ENCODE results near the gene SMIM10. TPM values are rescaled to one million over a fixed set of nuclear protein-coding genes. Genes with fewer than 3 reads are reported as not detected.
"Not testable (repeated sequence)": the region's sequence is repeated elsewhere in the genome, so short reads cannot be mapped to it uniquely, and the experiment has no call there.

Gene SMIM10
- total RNA-seq, 1 donor, result 5.0 TPM

DNA sequence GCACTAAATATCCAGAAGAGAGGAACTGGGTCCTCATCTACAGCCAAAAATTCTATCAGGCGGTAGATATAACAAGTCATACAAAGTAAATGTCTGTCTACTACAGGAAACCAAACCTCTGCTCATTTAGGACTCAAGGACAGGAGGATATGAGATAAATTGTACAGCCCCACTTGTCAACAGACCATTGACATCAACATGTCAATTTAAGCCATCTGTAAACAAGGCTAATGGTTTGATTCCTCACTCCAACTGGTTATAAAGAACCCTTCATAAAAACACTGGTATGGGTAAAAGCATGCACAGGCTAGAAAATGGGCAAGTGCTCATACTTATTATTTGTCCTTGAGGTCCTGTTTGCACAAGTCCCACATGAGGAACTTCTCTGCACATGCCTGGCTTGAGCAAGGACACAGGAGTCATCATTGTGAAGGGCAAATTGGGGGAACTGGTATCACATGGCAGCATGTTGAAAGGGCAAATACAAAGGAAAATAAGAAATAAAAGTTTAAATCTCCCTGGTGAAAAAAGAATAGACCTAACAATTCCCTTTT, 18.3 kb downstream of the SMIM10 start:
- no peak for DNase-seq (ENCODE audit: low read depth)
- no peak overlapping the region for H3K4me3 ChIP-seq (ENCODE audit: low read depth, low read length)
- TF ChIP-seq, protein P1, sequence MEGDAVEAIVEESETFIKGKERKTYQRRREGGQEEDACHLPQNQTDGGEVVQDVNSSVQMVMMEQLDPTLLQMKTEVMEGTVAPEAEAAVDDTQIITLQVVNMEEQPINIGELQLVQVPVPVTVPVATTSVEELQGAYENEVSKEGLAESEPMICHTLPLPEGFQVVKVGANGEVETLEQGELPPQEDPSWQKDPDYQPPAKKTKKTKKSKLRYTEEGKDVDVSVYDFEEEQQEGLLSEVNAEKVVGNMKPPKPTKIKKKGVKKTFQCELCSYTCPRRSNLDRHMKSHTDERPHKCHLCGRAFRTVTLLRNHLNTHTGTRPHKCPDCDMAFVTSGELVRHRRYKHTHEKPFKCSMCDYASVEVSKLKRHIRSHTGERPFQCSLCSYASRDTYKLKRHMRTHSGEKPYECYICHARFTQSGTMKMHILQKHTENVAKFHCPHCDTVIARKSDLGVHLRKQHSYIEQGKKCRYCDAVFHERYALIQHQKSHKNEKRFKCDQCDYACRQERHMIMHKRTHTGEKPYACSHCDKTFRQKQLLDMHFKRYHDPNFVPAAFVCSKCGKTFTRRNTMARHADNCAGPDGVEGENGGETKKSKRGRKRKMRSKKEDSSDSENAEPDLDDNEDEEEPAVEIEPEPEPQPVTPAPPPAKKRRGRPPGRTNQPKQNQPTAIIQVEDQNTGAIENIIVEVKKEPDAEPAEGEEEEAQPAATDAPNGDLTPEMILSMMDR (IDR thresholded peaks at IDR 0.05; ENCODE audit: insufficient read depth, low read length), result no peak

DNA sequence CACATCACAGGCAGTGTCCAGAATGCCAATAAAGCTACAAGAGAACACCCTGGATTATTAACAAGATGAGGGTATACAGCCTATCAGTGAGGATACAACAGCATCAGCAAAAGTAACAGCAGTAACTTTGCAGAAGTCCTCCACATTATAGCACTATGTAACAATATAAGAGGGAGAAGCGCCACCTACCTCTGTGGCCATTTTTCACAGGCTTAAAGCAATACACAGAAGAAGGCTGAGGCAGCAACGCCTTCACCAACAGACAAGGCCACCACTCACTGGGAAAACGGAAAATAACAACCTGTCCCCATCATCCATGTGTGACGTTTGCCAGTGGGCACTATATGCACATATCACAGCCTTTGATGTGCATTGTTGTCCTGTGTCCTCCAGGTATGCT, 19.0 kb downstream of the SMIM10 start:
- H3K4me3 ChIP-seq (ENCODE audit: low read depth, low read length), result no peak overlapping the region
- TF ChIP-seq, protein P1 (IDR thresholded peaks at IDR 0.05; ENCODE audit: insufficient read depth, low read length), result no peak
- no peak for DNase-seq (ENCODE audit: low read depth)

DNA sequence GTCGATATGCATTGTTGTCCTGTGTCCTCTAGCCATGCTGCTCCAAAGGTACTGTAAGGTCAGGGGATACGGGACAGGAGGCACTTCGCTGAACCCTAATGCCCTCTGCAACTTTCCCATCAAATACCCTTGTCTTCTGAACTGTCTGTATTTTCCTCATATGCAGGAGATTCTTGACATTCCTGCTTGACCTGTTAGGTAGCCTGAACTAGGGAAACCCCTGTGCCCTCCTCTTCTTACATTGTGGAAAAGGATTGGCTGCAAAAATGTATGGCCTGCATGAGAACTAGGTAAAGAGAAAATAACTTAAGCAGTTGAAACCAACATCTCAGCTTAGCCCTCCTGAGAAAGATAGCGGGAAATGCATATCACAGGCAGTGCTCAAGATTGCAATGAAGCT, 20.1 kb downstream of the SMIM10 start:
- TF ChIP-seq, protein P1 (IDR thresholded peaks at IDR 0.05; ENCODE audit: insufficient read depth, low read length), result no peak
- no peak for DNase-seq (ENCODE audit: low read depth)
- no peak overlapping the region for H3K4me3 ChIP-seq (ENCODE audit: low read depth, low read length)

DNA sequence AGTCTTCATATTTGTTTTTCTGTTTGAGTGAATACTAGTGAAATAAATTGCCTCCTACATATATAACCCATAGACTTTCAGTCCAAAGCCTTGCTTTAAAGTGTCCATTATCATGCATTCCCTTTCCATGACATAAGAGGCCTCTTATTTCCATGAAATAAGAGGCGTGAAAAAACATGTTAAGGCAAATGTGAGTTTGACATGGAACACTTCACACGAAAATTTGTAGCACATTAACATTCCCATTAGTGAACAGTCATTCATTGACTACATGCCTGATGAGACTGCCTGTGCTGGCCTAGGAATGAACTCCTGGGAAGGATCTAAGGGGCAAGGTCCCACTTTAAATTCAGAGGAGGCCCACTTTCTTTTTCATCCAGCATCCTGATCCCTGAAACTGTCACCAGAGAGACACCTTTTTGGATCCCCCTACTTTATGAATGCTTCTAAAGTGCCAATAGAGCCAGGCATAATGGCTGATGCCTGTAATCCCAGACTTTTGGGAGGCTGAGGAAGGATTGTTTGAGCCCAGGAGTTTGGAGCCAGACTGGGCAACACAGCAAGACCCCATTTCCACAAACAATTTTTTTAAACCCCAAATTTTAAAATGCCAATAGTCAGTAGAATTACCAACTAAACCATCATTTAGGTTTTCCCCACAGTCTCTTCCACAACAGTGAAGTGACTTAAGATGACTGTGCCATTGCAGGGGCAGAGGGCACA, 24.9 kb downstream of the SMIM10 start:
- DNase-seq (ENCODE audit: low read depth), result no peak
- TF ChIP-seq, protein P1 (IDR thresholded peaks at IDR 0.05; ENCODE audit: insufficient read depth, low read length), result no peak
- H3K4me3 ChIP-seq (ENCODE audit: low read depth, low read length), result no peak overlapping the region

DNA sequence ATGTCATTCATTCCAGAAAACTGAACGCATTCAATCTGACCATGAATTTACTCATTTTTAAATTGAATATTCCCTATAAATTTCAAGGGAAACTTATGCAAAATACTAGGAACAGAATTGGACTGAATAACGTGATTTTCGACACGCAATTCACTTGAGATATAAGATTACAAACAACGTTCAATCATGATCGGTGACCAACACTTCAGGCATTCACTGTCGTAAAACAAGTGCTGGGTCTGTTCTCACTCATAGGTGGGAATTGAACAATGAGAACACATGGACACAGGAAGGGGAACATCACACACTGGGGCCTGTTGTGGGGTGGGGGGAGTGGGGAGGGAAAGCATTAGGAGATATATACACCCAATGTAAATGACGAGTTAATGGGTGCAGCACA, 29.1 kb downstream of the SMIM10 start:
- H3K4me3 ChIP-seq (ENCODE audit: low read depth, low read length); DNase-seq (ENCODE audit: low read depth): not testable (repeated sequence)

DNA sequence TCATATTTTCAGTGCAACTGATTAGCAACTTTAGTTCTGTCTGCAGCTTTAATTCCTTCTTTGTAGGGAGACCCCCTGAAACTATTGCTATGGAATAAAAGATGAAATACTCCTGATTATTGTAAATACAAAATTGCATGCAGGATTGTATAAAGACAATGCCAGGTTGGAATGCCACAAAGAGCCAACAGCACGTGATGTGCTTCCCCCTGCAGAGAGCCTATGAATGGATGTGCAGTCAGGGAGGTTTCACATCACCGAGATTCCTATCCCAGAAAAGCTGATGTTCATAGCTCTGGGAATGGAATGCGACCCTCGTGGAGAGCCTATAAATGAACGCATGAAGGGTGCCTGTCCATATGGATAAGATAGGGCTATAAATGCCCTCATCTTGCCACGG, 33.0 kb downstream of the SMIM10 start:
- not testable (repeated sequence) for DNase-seq (ENCODE audit: low read depth); H3K4me3 ChIP-seq (ENCODE audit: low read depth, low read length)

DNA sequence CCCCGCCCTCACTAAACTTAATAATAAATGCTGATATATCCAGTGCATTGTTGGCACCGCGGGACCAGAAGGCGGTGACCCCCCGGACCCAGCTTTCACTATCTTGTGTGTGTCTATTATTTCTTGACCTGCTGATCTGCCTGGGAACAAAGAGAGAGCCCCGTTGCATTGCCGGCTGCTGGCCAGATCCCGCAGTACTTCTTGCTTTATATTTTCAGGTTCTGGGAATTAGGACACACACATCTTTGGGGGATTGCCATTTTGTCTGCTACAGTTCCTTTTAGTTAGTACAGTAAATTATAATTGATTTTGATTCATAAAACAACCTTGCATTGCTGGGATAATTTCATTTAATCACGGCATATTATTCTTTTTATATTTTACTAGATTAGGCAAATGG, 33.7 kb downstream of the SMIM10 start:
- no peak for DNase-seq (ENCODE audit: low read depth)
- no peak overlapping the region for H3K4me3 ChIP-seq (ENCODE audit: low read depth, low read length)
- TF ChIP-seq, protein P1 (IDR thresholded peaks at IDR 0.05; ENCODE audit: insufficient read depth, low read length), result no peak

DNA sequence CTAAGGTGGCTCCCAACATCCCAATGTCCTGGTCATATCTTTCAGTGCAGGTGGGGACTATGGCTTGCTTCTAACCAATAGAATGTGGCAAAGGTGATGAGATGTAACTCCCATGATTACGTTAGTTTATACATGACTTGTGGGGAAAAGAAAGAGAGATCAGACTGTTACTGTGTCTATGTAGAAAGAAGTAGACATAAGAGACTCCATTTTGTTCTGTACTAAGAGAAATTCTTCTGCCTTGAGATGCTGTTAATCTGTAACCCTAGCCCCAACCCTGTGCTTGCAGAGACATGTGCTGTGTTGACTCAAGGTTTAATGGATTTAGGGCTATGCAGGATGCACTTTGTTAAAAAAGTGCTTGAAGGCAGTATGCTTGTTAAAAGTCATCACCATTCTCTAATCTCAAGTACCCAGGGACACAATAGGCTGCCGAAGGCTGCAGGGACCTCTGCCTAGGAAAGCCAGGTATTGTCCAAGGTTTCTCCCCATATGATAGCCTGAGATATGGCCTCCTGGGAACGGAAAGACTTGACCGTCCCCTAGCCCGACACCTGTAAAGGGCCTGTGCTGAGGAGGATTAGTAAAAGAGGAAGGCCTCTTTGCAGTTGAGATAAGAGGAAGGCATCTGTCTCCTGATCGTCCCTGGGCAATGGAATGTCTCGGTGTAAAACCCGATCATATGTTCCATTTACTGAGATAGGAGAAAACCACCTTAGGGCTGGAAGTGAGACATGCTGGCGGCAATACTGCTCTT, 39.6 kb downstream of the SMIM10 start:
- DNase-seq (ENCODE audit: low read depth); H3K4me3 ChIP-seq (ENCODE audit: low read depth, low read length): not testable (repeated sequence)

DNA sequence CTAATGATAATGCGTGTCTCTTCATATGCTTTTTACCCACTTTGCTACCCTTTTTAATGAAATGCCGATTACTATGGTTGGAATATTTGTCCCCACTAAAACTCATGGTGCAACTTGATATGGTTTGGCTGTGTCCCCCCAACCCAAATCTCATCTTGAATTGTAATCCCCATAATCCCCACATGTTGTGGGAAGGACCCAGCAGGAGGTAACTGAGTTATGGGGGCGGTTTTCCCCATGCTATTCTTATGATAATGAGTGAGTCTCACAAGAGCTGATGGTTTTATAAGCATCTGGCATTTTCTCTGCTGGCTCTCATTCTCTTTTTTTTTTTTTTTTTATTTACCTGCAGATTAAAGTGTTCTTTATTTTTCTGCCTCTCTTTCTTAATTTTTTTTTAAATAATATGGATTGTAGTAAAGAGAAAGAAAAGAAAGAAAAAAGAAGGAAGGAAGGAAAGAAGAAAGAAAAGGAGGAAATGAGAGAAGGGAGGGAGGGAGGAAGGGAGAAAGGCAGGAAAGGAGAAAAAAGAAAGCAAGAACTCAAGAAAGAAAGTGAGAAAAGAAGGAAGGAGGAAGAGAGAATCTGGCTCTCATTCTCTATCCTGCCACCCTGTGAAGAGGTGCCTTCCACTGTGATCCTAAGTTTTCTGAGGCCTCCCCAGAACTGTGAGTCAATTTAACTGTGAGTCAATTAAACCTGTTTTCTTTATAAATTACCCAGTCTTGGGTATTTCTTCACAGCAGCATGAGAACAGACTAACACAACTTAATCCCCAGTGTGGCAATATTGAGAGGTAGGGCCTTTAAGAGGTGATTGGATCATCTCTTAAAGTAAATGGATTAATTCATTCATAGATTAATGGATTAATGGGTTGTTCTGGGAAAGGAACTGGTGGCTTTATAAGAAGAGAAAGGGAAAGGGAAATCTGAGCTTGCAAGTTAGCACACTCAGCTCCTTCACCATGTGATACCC, 50.6 kb downstream of the SMIM10 start:
- not testable (repeated sequence) for DNase-seq (ENCODE audit: low read depth); H3K4me3 ChIP-seq (ENCODE audit: low read depth, low read length)
